GM21825 (cell line): ENCODE results near the gene PCNX4.

Experiments used
- ATAC-seq: cut with Tn5 transposase; IDR thresholded peaks from one replicate; pipeline ENCODE4 v1.9.1; 2021; ENCODE audit warnings: mild to moderate bottlenecking, moderate library complexity; ENCODE audit not compliant: unreplicated experiment

The PCNX4 gene

GRCh38 chr14:60101786-60102185, 10.1 kb downstream of the PCNX4 start:
- ATAC-seq: no peak

GRCh38 chr14:60102389-60102788, 10.7 kb downstream of the PCNX4 start:
- ATAC-seq: no peak

GRCh38 chr14:60106339-60106738, 14.6 kb downstream of the PCNX4 start:
- no peak for ATAC-seq

GRCh38 chr14:60107477-60107876, 15.8 kb downstream of the PCNX4 start:
- no peak for ATAC-seq

GRCh38 chr14:60111732-60112131, 20.0 kb downstream of the PCNX4 start:
- no peak for ATAC-seq

- ATAC-seq: no peak
These were observed 23.2 kb downstream of the PCNX4 start for GRCh38 chr14:60114881-60115280.

GRCh38 chr14:60116181-60116580, 24.5 kb downstream of the PCNX4 start:
- ATAC-seq: no peak

GRCh38 chr14:60125918-60126317, 34.2 kb downstream of the PCNX4 start:
- no peak for ATAC-seq

- no peak for ATAC-seq
These were observed 41.8 kb downstream of the PCNX4 start for GRCh38 chr14:60133487-60133886.

- no peak for ATAC-seq
These were observed 43.0 kb downstream of the PCNX4 start for GRCh38 chr14:60134702-60135101.

- peak; percentile 88 for ATAC-seq
These were observed 60.0 kb downstream of the PCNX4 start for GRCh38 chr14:60151715-60152114.

- ATAC-seq: no peak
These were observed 62.3 kb downstream of the PCNX4 start for GRCh38 chr14:60153991-60154390.

- no peak for ATAC-seq
These were observed 62.9 kb downstream of the PCNX4 start for GRCh38 chr14:60154671-60155070.

GRCh38 chr14:60160422-60160821, 68.7 kb downstream of the PCNX4 start:
- no peak for ATAC-seq

- no peak for ATAC-seq
These were observed 69.7 kb downstream of the PCNX4 start for GRCh38 chr14:60161196-60162107.

- ATAC-seq: no peak
These were observed 72.0 kb downstream of the PCNX4 start for GRCh38 chr14:60163693-60164092.

GRCh38 chr14:60164404-60164711, 72.6 kb downstream of the PCNX4 start:
- peak; percentile 1 for ATAC-seq

- ATAC-seq: peak; percentile 89
These were observed 73.2 kb downstream of the PCNX4 start, which contains the start of gene DHRS7 for GRCh38 chr14:60164712-60165546. Gene DHRS7 (minus strand): TSS chr14:60165398. CDS start chr14:60165309, 89 bp downstream.

- peak; percentile 8 for ATAC-seq
These were observed 73.8 kb downstream of the PCNX4 start for GRCh38 chr14:60165547-60165876.

GRCh38 chr14:60166142-60166541, 74.4 kb downstream of the PCNX4 start:
- no peak for ATAC-seq

GRCh38 chr14:60169722-60170121, 78.0 kb downstream of the PCNX4 start:
- ATAC-seq: no peak

GRCh38 chr14:60170948-60171347, 79.2 kb downstream of the PCNX4 start:
- no peak for ATAC-seq
